ENCODE results near the gene BEND2.

The BEND2 gene

DNA sequence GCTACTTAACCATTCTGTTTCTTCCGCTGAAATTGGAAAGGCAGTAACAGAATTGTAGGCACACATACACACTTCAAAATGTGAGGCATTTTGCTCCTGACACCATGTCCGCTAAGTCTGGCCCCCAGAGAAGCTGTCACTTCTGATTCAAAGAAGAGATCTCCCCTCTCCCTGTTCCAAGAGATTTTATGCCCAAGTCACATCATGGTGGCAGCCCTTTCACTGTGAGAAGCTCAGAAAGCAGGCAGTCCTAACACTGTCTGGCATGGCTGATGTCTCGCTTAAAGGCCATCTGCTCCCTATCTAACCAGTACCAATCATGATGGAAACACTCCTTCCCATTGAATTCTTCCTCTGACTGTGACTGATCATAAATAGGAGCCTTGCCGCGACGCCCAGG, 83.9 kb downstream of the BEND2 start:
- no peak for DNase-seq (ENCODE audit: low spot score)

DNA sequence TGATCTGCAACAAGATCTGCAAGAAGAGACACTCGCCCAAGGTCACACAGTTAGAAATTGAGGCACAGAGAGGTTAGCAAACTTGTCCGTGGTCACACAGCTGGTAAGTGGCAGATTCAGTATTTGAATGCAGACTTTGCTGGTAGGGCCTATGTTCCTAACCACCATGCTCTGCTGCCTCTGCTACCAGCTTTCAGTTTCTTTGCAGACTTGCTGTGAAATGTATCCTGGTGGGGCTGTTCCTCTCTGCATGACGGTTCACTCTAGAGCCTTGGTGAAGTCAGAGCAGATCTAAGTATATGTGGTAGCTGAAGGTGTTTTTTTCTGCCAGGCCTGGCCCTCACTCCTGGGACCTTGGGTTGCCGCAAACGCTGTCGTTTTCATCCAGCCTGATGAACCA, 87.1 kb downstream of the BEND2 start:
- DNase-seq (ENCODE audit: low spot score) = no peak

DNA sequence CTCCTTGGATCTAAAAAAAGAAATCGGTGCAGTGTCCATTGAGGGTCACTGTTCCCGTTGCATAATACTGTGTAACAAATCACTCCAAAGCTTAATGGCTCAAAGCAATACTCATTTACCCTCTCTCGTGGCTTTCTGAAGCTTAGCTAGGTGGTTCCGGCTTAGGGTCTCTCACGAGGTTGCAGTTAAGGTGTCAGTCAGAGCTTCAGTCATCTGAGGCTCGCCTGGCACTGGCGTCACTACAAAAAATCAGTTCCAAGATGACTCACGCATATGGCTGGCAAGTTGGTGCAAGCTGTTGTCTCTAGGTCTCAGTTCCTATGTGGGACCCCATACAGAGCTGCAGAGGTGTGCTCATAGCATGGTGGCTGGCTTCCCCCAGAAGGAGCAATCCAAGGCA, 91.0 kb downstream of the BEND2 start:
- no peak for DNase-seq (ENCODE audit: low spot score)

DNA sequence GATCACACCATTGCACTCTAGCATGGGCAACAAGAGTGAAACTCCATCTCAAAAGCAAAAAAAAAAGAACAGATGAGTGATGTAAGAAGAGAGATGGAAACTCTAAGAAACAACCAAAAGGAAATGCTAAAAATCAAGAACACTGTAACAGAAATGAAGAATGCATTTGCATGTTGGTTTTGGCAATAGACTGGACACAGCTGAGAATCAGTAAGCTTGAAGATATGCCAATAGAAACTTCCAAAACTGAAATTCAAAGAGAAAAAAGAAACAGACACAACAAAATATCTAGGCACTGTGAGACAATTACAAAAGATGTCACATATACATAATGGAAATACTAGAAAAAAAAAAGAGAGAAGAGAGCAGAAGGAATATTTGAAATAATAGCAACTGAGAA, 93.7 kb downstream of the BEND2 start:
- DNase-seq (ENCODE audit: low spot score) = no peak

- DNase-seq (ENCODE audit: low spot score) = no peak
Measured at GRCh38 chrX:18119856-18120255, 100.8 kb downstream of the BEND2 start.

Measured in Ammon's horn (tissue), 1 donor.